PC-9 (cell line): ENCODE measurements around the gene RHBDD2. TPM values are rescaled to one million over a fixed set of nuclear protein-coding genes. Genes with fewer than 3 reads are reported as not detected.
"Not testable (repeated sequence)": the region's sequence is repeated elsewhere in the genome, so short reads cannot be mapped to it uniquely, and the experiment has no call there.

Source experiments
- BruUV-seq: library from RNA; stranded (reverse); fragments of 400-500 nt; replicated peaks from 2 replicates; lab custom pipeline; 2021; lab: Mats Ljungman, UMichigan
- CTCF ChIA-PET: fragments of 300-600 bp; sonication (Branson Sonifier 250); formaldehyde crosslinking; loops from one replicate; lab custom pipeline; 2022; ENCODE audit warnings: antibody characterized with exemption; lab: Charles Lee
- POLR2A ChIA-PET: fragments of 300-600 bp; sonication (Branson Sonifier 250); formaldehyde crosslinking; loops from one replicate; lab custom pipeline; 2022; ENCODE audit warnings: antibody characterized with exemption; ENCODE audit not compliant: unreplicated experiment; lab: Charles Lee
- DNase-seq, 2 experiments: peaks; one replicate each; pipeline versions ENCODE4 v3.0.0 to v3.0.0-alpha.2; 2015 to 2022; ENCODE audit warnings: mixed read lengths in 1 of 2
- H2AFZ ChIP-seq: fragments of 200-600 bp; sonication (generic); 2 replicates; pipeline ENCODE4 v1.8.1; 2017; ENCODE audit warnings: antibody characterized with exemption
- H3F3A ChIP-seq: fragments of 200-600 bp; sonication (generic); 2 replicates; pipeline ENCODE4 v1.8.1; 2017; ENCODE audit warnings: antibody characterized with exemption, mild to moderate bottlenecking, low read depth; ENCODE audit not compliant: insufficient read depth
- H3K27ac ChIP-seq: fragments of 200-600 bp; sonication (generic); 2 replicates; pipeline ENCODE4 v1.6.1; 2016; ENCODE audit warnings: mixed run types
- H3K27me3 ChIP-seq: fragments of 200-600 bp; sonication (generic); 2 replicates; pipeline ENCODE4 v1.6.1; 2016; ENCODE audit warnings: low read depth, mixed run types; ENCODE audit not compliant: insufficient read depth
- H3K36me3 ChIP-seq: fragments of 200-600 bp; sonication (generic); 2 replicates; pipeline ENCODE4 v1.6.1; 2016; ENCODE audit warnings: low read depth, mixed run types
- H3K4me1 ChIP-seq: fragments of 200-600 bp; sonication (generic); replicated peaks from 2 replicates; pipeline ENCODE4 v1.6.1; 2016; ENCODE audit warnings: mixed run types; ENCODE audit not compliant: insufficient read depth
- H3K4me2 ChIP-seq: fragments of 200-600 bp; sonication (generic); 2 replicates; pipeline ENCODE4 v1.6.1; 2017; ENCODE audit warnings: mixed run types
- H3K4me3 ChIP-seq: fragments of 200-600 bp; sonication (generic); 2 replicates; pipeline ENCODE4 v1.6.1; 2016; ENCODE audit warnings: mixed run types
- H3K79me2 ChIP-seq: fragments of 200-600 bp; sonication (generic); 2 replicates; pipeline ENCODE4 v1.6.1; 2017; ENCODE audit warnings: low read depth, mixed run types
- H3K9me2 ChIP-seq: fragments of 200-600 bp; sonication (generic); 2 replicates; pipeline ENCODE4 v1.8.1; 2017; ENCODE audit warnings: mild to moderate bottlenecking; ENCODE audit not compliant: insufficient read depth
- H3K9me3 ChIP-seq: fragments of 200-600 bp; sonication (generic); 2 replicates; pipeline ENCODE4 v1.8.1; 2016; ENCODE audit warnings: low read depth; ENCODE audit not compliant: insufficient read depth
- H4K20me1 ChIP-seq: fragments of 200-600 bp; sonication (generic); 2 replicates; pipeline ENCODE4 v1.8.1; 2017; ENCODE audit not compliant: insufficient read depth
- CTCF ChIP-seq: fragments of 200-600 bp; sonication (generic); conservative IDR thresholded peaks from 2 replicates; pipeline ENCODE4 v1.6.1; 2017; ENCODE audit warnings: mixed run types, antibody characterized with exemption, mild to moderate bottlenecking, moderate library complexity
- EZH2 ChIP-seq: fragments of 200-600 bp; sonication (generic); IDR thresholded peaks from 2 replicates; pipeline ENCODE4 v1.8.0; 2017; ENCODE audit warnings: antibody characterized with exemption, low read depth
- intact Hi-C: fragments of 100-400 bp; cut with micrococcal nuclease; formaldehyde crosslinking; loops from one replicate; pipeline ENCODE4 v1.10.0; 2022; ENCODE audit not compliant: unreplicated experiment
- total RNA-seq: library from RNA; stranded (reverse); gene quantifications from 2 replicates; pipeline ENCODE4 v1.2.3, GENCODE V29; 2021

RHBDD2 gene
- total RNA-seq, 1 experiment from 2014 or later = 71.7 TPM

- Histone ChIP-seq H3F3A (peaks cover 21% of the 10 kb centered on the region), H3K36me3 (no peaks in the 10 kb centered on the region), H3K4me2 (no peak overlapping the region), H4K20me1 (no peaks in the 10 kb centered on the region), H3K79me2 (no peaks in the 10 kb centered on the region), H3K27ac (no peak overlapping the region), H3K4me1 (peaks cover 22% of the 10 kb centered on the region), H3K9me2 (no peaks in the 10 kb centered on the region), H3K27me3 (no peaks in the 10 kb centered on the region), H2AFZ (no peak overlapping the region), H3K9me3 (no peaks in the 10 kb centered on the region), H3K4me3 (no peak overlapping the region)
- intact Hi-C loops = loop anchor here (10.0 kb wide), 1 partner anchor 69 kb away; the partner anchor contains the start of gene CCL26
- TF ChIP-seq CTCF (no peak), EZH2 (no peak)
- DNase-seq = no peak
- no TSS peak for BruUV-seq
- POLR2A ChIA-PET = no interaction called here
- CTCF ChIA-PET = interaction anchor here (0.5 kb wide), 1 partner anchor 435 kb away, joined by 6 read pairs; no protein-coding TSS in a partner anchor
Measured at GRCh38 chr7:75844158-75844557, 34.7 kb upstream of the RHBDD2 start.

GRCh38 chr7:75845132-75845531 lies 33.7 kb upstream of the RHBDD2 start:
- CTCF ChIA-PET = interaction anchor here (0.5 kb wide), 1 partner anchor 450 kb away, joined by 3 read pairs; no protein-coding TSS in a partner anchor

GRCh38 chr7:75847707-75848106 lies 31.1 kb upstream of the RHBDD2 start:
- no peak overlapping the region for H3K27ac ChIP-seq
- H3F3A ChIP-seq = peaks cover 20% of the 10 kb centered on the region
- no peaks in the 10 kb centered on the region for H3K79me2 ChIP-seq
- no peaks in the 10 kb centered on the region for H3K27me3 ChIP-seq
- H2AFZ ChIP-seq = no peak overlapping the region
- H3K4me1 ChIP-seq = peaks cover 12% of the 10 kb centered on the region
- H3K36me3 ChIP-seq = no peaks in the 10 kb centered on the region
- ChIA-PET POLR2A (no interaction called here), CTCF (no interaction called here)
- no peak overlapping the region for H3K4me3 ChIP-seq
- H4K20me1 ChIP-seq = no peaks in the 10 kb centered on the region
- DNase-seq = no peak
- TF ChIP-seq EZH2 (no peak), CTCF (no peak)
- H3K9me3 ChIP-seq = no peaks in the 10 kb centered on the region
- no TSS peak for BruUV-seq
- H3K4me2 ChIP-seq = no peak overlapping the region
- no peaks in the 10 kb centered on the region for H3K9me2 ChIP-seq
- intact Hi-C loops = loop anchor here (10.0 kb wide), 1 partner anchor 73 kb away; the partner anchor contains the start of gene CCL26

More at GRCh38 chr7:75845132-75845531, 33.7 kb upstream of the RHBDD2 start:
- H3K9me3 ChIP-seq, H3K36me3 ChIP-seq, H3K27me3 ChIP-seq, H3K4me3 ChIP-seq, DNase-seq, POLR2A ChIA-PET, H4K20me1 ChIP-seq, H3K4me2 ChIP-seq, H3K79me2 ChIP-seq, BruUV-seq, H2AFZ ChIP-seq, H3K9me2 ChIP-seq, H3K27ac ChIP-seq: not testable (repeated sequence)
- intact Hi-C loops = loop anchor here (10.0 kb wide), 1 partner anchor 70 kb away; the partner anchor contains the start of gene CCL26
- Histone ChIP-seq H3F3A (peaks cover 31% of the 10 kb centered on the region), H3K4me1 (peaks cover 22% of the 10 kb centered on the region)

GRCh38 chr7:75849573-75849972 lies 29.3 kb upstream of the RHBDD2 start:
- H4K20me1 ChIP-seq = no peaks in the 10 kb centered on the region
- H3K9me3 ChIP-seq = no peaks in the 10 kb centered on the region
- ChIA-PET POLR2A (no interaction called here), CTCF (no interaction called here)
- no peak for TF ChIP-seq CTCF
- H3K4me1 ChIP-seq = no peaks in the 10 kb centered on the region
- H3K79me2 ChIP-seq = no peaks in the 10 kb centered on the region
- H3K36me3 ChIP-seq = no peaks in the 10 kb centered on the region
- peak in 1 of 2 experiments; percentile 69 for DNase-seq
- no peaks in the 10 kb centered on the region for H3K9me2 ChIP-seq
- H2AFZ ChIP-seq = no peak overlapping the region
- no peak overlapping the region for H3K4me2 ChIP-seq
- no TSS peak for BruUV-seq
- H3K27me3 ChIP-seq = no peaks in the 10 kb centered on the region
- intact Hi-C loops = loop anchor here (10.0 kb wide), 1 partner anchor 75 kb away; the partner anchor contains the start of gene CCL26
- H3K4me3 ChIP-seq = no peak overlapping the region
- peaks cover 10% of the 10 kb centered on the region; the same call in 1 of the 2 replicates for H3F3A ChIP-seq
- H3K27ac ChIP-seq = no peak overlapping the region
